NCI-H2081 treated with DMSO at 0.1 percent for 48 hours (cell line): ENCODE data around the gene IL1RAPL2.
"Not testable (repeated sequence)": the region's sequence is repeated elsewhere in the genome, so short reads cannot be mapped to it uniquely, and the experiment has no call there.

Experiments
- DNase-seq: peaks from one replicate; lab custom pipeline; 2025; lab: John Stamatoyannopoulos, UW

The IL1RAPL2 gene

DNA sequence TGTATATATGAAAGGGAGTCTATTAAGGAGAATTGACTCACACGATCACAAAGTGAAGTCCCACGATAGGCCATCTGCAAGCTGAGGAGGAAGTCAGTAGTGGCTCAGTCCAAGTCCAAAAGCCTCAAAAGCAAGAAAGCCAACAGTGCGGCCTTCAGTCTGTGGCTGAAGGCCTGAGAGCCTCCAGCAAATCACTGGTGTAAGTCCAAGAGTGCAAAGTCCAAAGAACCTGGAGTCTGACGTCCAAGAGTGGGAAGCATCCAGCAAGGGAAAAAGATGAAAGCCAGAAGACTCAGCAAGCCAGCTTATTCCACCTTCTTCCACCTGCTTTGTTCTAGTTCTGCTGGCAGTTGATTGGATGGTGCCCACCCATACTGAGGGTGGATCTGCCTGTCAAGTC, 104.1 kb downstream of the IL1RAPL2 start:
- no peak for DNase-seq

DNA sequence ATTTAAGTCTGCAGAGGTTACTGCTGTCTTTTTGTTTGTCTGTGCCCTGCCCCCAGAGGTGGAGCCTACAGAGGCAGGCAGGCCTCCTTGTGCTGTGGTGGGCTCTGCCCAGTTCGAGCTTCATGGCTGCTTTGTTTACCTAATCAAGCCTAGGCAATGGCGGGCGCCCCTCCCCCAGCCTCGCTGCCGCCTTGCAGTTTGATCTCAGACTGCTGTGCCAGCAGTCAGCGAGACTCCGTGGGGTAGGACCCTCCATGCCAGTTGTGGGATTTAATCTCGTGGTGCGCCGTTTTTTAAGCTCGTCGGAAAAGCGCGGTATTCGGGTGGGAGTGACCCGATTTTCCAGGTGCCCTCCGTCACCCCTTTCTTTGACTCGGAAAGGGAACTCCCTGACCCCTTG, 111.5 kb downstream of the IL1RAPL2 start:
- not testable (repeated sequence) for DNase-seq

DNA sequence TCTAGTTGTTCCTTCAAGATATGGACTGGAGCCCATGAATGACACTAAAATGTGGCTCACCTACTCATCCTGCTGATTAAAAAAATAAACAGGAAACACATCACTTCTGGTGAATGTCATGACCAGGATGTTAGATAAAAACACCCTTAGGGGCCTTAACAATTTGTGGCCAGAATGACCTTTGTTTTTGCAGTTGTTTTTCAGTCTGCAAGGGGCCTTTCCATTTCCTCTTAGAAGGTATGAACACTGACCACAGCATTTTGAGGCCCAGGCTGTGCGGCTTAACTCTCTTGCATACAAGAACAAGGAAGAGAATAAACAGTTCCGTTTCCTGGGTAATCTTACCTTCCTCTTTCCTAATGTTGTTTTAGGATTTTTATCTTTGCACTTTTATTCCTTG, 113.2 kb downstream of the IL1RAPL2 start:
- DNase-seq: no peak

DNA sequence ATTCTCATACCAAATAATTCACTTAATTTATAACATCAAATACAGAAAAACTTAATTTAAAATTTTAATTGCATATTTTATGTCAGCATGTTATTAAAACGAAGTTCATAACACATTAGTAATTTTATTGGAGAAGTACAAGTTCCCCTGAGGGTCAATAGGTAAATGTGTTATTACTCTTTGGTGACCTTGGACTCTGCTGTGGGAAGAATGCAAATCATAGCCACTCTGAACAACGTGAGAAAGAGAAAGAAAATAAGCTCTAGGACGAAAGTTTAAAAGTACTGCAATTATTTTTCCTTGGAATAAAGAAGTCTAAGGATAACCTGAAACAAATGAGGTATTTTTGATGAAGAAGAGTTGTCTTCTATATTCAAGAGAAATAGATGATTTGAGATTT, 115.2 kb downstream of the IL1RAPL2 start:
- no peak for DNase-seq

DNA sequence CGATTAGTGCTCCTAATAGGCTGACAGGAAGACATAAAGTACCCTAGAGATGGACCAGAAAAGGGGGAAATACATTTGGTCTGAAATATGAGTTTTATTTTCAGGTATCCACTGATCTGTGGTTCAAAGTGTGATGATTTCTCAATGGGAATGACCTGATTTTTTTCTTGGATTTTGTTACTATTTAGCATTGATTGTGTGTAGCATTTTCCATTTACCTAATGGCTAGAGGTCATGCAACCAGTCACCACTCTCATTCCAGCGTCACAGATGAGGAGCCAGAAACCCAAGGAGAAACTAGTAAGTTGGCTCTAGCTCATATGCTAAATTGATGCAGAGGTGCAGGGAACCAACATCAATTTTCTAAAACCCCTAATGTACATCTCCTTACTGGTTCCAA, 118.1 kb downstream of the IL1RAPL2 start:
- no peak for DNase-seq

DNA sequence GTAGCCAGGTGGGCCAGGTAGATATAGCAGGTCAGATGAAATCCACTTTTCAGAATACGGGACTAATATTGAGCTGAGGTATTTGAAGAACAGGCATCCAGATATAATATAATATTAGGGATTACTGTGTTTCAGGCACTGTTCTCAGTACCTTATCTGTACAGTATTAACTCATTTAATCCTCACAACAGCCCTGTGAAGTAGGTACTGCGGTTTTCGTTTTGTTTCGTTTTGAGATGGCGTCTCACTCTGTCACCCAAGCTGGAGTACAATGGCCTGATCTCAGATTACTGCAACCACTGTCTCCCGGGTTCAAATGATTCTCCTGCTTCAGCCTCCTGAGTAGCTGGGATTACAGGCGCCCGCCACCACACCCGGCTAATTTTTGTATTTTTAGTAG, 129.6 kb downstream of the IL1RAPL2 start:
- no peak for DNase-seq

DNA sequence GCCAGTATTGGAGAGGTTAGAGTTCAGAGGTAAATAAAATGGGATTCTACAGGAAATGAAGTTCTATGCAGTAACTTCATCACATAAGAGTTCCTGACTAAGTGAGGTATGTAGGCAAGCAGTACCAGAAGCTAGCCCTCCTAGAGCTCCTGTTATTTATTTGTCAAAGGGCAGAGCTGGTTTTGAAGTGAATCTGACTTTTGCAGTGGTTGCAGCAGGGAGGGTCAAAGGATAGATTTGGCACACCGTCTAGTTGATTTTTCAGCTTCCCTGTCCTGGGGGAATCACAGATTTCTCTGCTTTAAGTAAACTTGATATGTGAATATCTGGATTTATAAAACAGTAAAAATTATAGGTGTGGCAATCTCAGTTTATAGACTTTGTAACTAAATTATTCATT, 130.7 kb downstream of the IL1RAPL2 start:
- no peak for DNase-seq

DNA sequence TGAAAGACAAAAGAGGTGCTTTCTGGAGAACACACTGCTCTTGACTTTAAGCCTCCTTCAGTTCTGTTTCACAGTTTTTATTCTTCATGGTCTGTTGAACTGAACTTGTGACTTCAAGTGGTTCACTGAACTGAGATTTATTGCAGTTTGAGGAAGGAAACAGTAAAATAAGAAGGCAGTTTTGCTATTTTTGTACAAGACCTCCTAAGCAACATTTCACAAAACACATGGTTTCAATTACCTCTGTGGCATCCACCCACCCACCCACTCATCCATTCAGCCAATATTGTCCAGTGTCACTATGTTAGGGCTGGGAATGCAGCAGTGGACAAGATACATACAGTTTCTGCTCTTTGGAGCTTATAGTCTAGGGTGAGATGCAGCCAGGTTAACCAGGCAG, 131.3 kb downstream of the IL1RAPL2 start:
- DNase-seq: no peak

DNA sequence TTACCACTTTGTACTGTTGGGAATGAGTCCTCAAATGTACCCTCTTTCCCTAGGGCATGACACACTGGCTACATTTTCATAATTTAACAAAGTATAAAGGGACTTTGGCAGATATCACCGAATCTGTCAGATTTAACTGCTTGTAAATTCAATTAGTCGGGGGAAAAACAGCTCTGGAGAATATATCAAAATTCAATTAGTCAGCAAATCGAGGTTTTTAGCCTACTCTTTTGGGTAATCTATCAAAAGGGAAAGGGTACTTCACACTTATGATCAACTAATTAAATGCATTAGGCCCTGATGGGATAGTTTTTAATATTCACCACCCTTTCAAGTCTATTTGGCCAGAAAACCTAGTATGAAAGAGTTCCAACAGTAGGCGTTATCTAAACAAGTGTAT, 141.0 kb downstream of the IL1RAPL2 start:
- DNase-seq: no peak

DNA sequence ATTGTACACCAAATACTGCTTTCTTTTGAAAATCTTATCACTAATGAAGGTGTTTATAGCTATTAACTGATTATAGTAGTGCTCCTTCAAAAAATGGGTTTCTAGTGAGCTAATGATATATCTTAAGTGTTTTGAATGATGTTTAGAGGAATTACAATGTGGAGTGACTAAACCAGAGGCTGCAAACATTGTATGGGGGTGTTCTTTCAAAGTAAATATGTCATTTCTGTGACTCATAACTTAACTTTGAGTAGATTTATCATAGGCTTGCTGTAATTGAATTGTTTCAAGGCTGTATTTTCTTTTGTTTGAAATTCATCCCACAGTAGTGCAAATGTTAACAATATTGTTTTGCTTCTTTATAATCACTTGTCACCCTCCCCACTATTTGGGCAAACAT, 141.6 kb downstream of the IL1RAPL2 start:
- no peak for DNase-seq

DNA sequence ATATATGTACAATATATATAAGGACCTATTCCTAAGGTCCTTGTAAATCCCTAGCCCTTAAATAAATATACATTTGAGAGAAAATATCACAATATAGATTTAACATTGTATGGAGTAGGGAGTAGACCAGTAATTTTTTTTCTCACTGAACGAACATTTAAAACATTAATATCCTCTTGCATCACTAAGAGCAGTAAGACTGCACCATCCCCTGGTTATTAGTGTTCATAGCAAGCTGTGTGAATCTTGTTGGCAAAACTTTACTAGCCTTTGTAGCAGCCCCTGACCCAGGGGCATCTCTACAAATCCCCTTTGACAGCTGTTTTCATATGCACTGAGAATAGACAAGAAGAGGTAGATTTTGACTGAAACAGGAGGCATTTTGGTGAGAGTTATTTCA, 146.5 kb downstream of the IL1RAPL2 start:
- no peak for DNase-seq

DNA sequence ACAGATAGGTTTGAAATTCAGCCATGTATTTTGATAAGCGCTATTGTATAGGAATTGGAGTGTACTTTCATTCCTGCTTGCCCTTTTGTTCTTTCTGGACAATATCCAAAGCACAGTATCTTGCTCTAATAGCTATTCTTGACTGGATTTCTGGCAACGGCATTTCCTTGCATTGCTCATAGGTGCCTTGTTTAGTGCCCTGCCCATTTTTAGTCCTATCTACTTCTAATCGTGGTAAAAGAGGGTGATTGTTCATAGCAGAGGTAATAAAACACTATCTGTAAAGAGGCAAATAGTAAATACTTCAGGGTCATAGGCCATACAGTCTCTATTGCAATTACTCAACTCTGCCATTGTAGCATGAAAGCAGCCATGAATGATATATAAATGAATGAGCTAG, 155.9 kb downstream of the IL1RAPL2 start:
- DNase-seq: no peak

DNA sequence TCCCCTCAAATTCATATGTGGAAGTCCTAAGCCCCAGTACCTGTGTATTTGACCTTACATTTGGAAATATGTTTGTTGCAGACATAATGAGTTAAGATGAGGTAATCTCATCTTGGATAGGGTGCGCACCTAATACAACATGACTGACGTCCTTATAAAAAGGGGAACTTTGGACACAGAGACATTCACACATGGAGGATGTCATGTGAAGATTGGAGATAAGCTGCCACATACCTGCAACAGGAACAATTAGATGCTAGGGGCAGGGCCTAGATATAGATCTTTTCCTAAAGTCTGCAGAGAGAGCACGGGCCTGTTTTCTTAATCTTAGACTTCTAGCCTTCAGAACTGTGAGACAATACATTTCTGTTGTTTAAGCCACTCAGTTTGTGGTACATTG, 162.5 kb downstream of the IL1RAPL2 start:
- no peak for DNase-seq

DNA sequence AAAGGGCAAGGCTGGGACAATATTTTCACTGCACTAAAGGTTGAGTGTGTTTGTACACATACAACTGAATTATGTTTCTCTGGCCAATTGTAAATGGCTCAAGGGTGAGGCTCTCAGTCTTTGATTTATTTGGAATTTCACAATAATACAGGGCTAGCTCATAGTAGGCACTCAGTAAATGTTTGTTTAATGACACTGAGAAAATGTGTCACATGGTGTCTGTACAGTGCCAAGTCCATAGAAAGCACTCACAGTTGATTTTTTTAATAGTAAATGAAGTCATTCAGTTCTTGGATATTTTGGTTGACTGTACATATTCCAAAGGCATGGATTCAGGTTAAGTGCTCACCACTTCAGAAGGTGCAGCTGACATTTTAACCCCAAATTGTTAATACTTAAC, 176.4 kb downstream of the IL1RAPL2 start:
- DNase-seq: no peak

DNA sequence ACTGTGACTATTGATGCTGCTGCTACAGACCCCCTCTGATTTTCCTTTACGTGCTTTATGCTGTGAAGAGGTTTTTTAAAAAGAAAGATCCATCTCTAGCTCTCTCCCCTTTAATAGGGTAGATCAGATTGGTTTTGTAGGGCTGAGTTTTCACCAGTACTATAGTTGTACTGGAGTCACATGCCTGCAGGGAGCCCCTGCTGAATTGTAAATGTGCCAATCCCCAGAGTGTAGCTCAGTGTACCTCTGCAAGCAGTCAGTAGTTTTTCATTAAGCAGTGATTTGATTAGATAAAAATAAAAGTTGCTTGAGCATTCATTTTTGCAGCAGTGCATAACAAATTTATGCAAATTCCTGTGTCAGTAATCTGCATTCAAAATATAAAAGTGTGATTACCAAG, 179.2 kb downstream of the IL1RAPL2 start:
- no peak for DNase-seq

DNA sequence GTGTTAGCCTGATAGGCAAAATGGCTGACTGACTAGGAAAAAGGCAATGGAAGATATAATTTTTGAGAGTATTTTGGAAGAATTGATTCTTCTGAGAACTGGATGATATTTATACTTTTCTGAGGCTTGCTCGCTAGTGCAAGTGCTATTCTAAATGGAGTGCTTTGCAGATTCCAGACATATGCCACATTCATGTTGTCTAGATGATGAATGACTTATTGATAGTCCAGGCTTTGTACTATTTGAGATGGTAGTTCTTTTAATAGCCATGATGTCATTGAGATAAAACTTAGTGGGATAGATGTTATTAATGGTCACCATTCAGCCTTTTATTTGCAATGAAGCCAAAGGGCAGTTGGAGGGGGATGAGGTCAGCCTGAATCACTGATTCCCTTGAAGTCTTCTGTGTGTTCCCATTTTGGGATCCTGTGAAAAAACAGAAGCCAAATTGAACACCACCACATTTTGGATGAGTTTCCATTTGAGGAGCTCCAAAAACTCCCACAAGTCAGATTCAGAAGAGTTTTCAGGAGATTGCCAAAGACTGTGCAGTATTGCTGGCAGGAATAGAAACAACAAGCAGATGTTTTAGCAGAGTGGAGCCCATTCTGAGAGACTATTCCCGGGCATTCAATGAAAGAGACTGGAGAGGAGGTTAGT, 184.1 kb downstream of the IL1RAPL2 start:
- no peak for DNase-seq

DNA sequence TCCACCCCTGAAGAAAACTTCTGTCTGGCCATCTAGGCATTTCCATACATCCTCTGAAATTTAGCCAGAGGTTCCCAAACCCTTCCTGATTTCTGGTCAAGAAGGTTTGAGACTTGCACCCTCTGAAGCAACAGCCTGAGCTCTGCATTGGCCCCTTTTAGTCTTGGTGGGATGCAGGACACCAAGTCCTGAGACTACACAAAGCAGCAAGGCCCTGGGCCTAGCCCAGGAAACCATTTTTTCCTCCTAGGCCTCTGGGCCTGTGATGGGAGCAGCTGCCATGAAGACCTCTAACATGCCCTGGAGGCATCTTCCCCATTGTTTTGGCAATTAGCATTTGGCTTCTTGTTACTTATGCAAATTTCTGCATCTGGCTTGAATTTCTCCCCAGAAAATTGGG, 196.6 kb downstream of the IL1RAPL2 start:
- DNase-seq: no peak

DNA sequence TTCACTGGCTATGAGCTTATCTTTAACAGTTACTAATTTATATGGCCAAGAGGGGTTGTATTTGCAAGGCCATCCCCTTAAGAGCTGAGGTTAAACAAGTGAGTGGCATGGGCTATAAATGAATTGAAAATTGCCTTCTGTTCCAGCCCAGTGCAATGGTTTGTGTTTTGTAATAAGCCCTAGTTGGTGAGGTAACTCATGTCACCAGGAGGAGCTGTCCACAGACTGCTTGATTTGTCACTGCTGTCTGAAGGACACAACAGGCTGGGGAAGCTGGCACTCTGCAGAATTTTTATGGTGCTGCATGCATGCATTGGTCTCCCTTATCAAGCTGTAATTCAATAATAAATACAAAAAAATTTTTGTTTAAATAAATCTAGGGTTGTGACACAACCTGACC, 223.8 kb downstream of the IL1RAPL2 start:
- no peak for DNase-seq

DNA sequence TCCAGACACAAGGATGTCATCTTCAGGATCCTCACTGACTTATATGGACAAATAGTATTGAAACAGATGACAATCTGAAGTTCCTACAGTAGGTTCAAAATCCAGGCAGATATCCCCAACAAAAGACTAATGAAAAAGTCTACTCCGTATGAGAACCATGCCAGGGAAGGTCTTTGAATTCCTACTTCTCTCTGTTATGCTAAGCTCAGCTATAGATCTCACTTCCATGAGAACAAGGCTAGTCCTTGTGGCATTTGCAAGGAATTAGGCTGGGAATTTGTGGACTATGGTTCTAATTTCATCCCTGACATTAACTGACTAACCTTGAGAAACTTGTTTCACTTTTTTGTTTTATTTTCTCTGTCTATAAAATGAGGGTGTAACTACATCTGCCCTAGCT, 229.8 kb downstream of the IL1RAPL2 start:
- no peak for DNase-seq

DNA sequence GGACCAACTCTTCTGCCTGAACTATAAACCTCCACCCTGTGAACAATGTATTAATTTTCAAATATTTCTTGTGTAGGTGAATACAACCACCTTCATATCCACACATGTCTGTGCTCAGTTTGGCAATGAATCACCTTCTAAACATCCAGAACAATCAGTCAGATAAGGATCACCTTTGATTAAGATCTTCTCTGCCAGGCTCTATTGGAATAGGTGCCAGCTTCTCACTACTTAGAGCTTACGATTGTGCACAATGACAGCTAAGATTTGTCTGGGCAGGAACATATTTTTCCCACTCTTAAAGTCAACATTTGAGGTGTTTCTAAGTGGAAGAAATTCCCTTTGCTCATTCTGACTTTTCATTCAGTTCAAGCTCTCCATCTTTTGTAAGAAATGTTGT, 237.2 kb downstream of the IL1RAPL2 start:
- DNase-seq: no peak

DNA sequence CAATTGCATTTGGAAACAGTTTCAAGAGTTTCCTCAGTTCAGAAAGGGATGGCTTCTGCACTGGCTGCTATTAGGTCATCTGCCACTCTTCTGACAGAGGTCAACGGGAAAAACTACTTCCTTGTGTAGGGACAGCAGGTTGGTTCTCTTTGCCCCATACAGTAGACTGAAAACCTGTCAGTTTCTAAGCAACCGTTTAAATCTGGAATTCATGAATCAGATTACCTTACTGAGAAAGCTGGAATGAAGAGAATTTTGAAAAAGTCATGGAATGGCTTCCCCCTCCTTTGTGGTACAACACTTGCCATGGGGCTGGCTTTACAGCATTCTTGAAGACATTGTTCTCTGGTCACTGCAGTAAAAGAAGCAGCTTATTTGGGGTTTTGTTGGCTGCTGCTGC, 240.3 kb downstream of the IL1RAPL2 start:
- no peak for DNase-seq

DNA sequence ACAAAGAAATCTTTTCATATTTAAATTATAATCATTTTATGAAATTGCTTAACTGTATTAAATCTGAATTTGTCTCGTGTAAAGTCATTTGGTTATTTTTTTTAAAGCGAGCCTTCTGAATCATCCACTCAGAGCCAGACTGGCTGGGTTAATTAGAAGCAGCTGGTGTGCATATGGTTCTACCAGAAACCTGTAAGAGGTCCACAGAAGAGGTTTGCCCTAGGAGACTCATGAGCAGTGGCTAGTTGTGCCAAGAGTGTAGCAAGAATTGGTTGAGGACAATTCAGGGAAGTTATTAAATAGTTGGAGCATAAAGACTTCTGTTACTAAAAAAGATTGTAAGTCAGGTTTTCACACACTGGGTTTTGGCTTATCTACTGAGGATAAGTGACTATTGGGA, 267.4 kb downstream of the IL1RAPL2 start:
- DNase-seq: no peak

DNA sequence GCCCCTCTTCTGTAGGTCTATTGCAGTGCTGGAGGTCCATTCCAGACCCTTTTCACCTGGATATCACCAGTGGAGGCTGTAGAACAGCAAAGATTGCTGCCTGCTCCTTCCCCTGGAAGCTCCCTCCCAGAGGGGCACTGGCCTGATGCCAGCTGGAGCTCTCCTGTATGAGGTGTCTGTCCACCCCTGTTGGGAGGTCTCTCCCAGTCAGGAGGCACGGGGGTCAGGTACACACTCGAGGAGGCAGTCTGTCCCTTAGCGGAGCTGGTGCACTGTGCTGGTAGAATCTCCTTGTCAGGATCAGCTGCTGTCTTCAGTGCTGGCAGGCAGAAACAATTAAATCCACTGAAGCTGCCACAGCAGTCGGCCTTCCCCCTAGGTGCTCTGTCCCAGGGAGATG, 276.6 kb downstream of the IL1RAPL2 start:
- no peak for DNase-seq

DNA sequence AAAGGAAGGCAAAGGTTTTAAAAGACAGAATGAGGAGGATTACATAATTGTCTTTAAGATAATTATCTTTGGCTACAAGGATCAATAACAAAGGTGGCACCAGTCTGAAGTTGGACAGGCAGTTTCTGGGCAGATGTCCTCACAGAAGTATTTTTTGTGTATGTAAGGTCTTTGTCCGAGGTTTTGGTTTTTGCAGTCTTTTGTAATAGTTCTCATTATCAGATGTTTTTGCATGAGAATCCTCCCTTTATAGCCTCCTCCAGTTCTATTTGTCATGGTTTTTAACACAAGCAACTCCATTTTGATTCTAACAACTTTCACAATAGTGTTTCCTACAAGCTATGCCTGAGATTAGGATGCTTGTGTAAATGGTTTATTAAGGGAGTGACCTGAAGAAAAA, 286.2 kb downstream of the IL1RAPL2 start:
- no peak for DNase-seq

DNA sequence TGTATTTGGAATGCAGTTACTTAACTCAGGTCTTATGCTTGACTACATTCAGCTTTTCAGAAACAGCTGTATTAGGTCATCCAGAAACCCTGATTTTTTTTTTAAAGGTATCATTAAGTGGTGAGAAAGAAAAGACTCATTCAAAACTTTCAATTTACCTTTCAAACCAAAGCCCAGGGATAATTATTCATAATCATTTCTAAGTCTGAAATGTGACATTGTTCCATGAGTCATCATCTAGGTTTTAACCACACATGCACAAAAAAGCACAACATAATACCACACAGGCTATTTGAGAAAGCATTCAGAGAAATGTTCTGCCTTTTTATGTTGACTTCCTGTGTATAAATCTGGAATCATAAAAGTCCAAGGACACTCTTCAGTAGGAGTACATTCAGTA, 288.2 kb downstream of the IL1RAPL2 start:
- no peak for DNase-seq
